IMR-90 (cell line): ENCODE results near the gene WSB2. TPM values are rescaled to one million over a fixed set of nuclear protein-coding genes. Genes with fewer than 3 reads are reported as not detected.

Experiments used
- ATAC-seq: fragments of 200-7000 bp; cut with Tn5 transposase; 2 replicates; pipeline ENCODE4 v1.9.1; 2020; ENCODE audit warnings: low read depth, mild to moderate bottlenecking, moderate library complexity
- BruUV-seq: library from RNA; stranded (reverse); fragments of 400-500 nt; replicated peaks from 2 replicates; lab custom pipeline; 2021; lab: Mats Ljungman, UMichigan
- CTCF ChIA-PET: fragments of 300-600 bp; formaldehyde crosslinking; extraction: SDS; loops from one replicate; lab custom pipeline; 2021; ENCODE audit warnings: antibody characterized with exemption; lab: Yijun Ruan, JAX
- POLR2A ChIA-PET: fragments of 300-600 bp; sonication (Branson Sonifier 250); formaldehyde crosslinking; loops from one replicate; lab custom pipeline; 2022; ENCODE audit warnings: antibody characterized with exemption; ENCODE audit not compliant: unreplicated experiment; lab: Charles Lee
- DNase-seq: peaks from one replicate; pipeline ENCODE4 v3.0.0; 2013
- H2AFZ ChIP-seq: replicated peaks from 2 replicates; pipeline ENCODE3; 2013; ENCODE audit warnings: low read length, mild to moderate bottlenecking; ENCODE audit not compliant: poor library complexity
- H2AK5ac ChIP-seq: 2 replicates; pipeline ENCODE4 v1.6.1; 2013; ENCODE audit warnings: low read depth, low read length, inconsistent platforms
- H2AK9ac ChIP-seq: replicated peaks from 2 replicates; pipeline ENCODE3; 2013; ENCODE audit warnings: mild to moderate bottlenecking, low read depth, low read length, moderate library complexity; ENCODE audit not compliant: poor library complexity
- H2BK120ac ChIP-seq: 2 replicates; pipeline ENCODE4 v1.6.1; 2013; ENCODE audit warnings: low read depth, low read length, inconsistent platforms
- H2BK15ac ChIP-seq: 3 replicates; pipeline ENCODE4 v1.6.1; 2013; ENCODE audit warnings: low read depth, low read length, inconsistent platforms
- H2BK20ac ChIP-seq: 2 replicates; pipeline ENCODE4 v1.6.1; 2013; ENCODE audit warnings: low read depth, mild to moderate bottlenecking, inconsistent platforms, low read length, moderate library complexity
- H2BK5ac ChIP-seq: 2 replicates; pipeline ENCODE4 v1.6.1; 2013; ENCODE audit warnings: mild to moderate bottlenecking, low read depth, low read length, inconsistent platforms; ENCODE audit not compliant: poor library complexity, severe bottlenecking
- H3K14ac ChIP-seq: replicated peaks from 2 replicates; pipeline ENCODE4 v1.6.1; 2013; ENCODE audit warnings: low read depth, low read length, inconsistent platforms
- H3K18ac ChIP-seq: 2 replicates; pipeline ENCODE4 v1.6.1; 2013; ENCODE audit warnings: low read depth, low read length, control low read depth
- H3K23ac ChIP-seq: 2 replicates; pipeline ENCODE4 v1.6.1; 2013; ENCODE audit warnings: low read depth, low read length, inconsistent platforms
- H3K27ac ChIP-seq: 2 replicates; pipeline ENCODE4 v1.5.1; 2013; ENCODE audit warnings: mild to moderate bottlenecking, control low read depth, low read length; ENCODE audit not compliant: insufficient read depth
- H3K27me3 ChIP-seq: 2 replicates; pipeline ENCODE4 v1.6.1; 2013; ENCODE audit warnings: low read length; ENCODE audit not compliant: control insufficient read depth, insufficient read depth
- H3K36me3 ChIP-seq: 2 replicates; pipeline ENCODE4 v1.6.1; 2013; ENCODE audit warnings: low read length, mixed read lengths; ENCODE audit not compliant: control insufficient read depth, insufficient read depth
- H3K4ac ChIP-seq: 2 replicates; pipeline ENCODE4 v1.6.1; 2013; ENCODE audit warnings: low read depth, low read length, inconsistent platforms
- H3K4me1 ChIP-seq: 2 replicates; pipeline ENCODE4 v1.6.1; 2013; ENCODE audit warnings: low read length, mixed read lengths; ENCODE audit not compliant: control insufficient read depth, insufficient read depth
- H3K4me2 ChIP-seq: 2 replicates; pipeline ENCODE4 v1.6.1; 2013; ENCODE audit warnings: low read depth, mild to moderate bottlenecking, control low read depth, low read length, moderate library complexity
- H3K4me3 ChIP-seq: 2 replicates; pipeline ENCODE4 v1.5.1; 2013; ENCODE audit warnings: low read depth, mild to moderate bottlenecking, control low read depth, low read length, moderate library complexity; ENCODE audit not compliant: insufficient read depth
- H3K56ac ChIP-seq: 2 replicates; pipeline ENCODE4 v1.6.1; 2013; ENCODE audit warnings: low read length, inconsistent platforms; ENCODE audit not compliant: insufficient read depth; ENCODE audit errors: extremely low read depth
- H3K79me1 ChIP-seq, 2 experiments: 2 replicates each; pipeline ENCODE4 v1.6.1; 2013; ENCODE audit warnings: low read length in 2 of 2, inconsistent platforms in 1 of 2, low read depth in 1 of 2
- H3K9ac ChIP-seq: 2 replicates; pipeline ENCODE4 v1.6.1; 2013; ENCODE audit warnings: low read depth, low read length, control low read depth
- H3K9me1 ChIP-seq: 2 replicates; pipeline ENCODE4 v1.6.1; 2013; ENCODE audit warnings: low read length, inconsistent platforms; ENCODE audit not compliant: insufficient read depth
- H3K9me3 ChIP-seq: 2 replicates; pipeline ENCODE4 v1.6.1; 2013; ENCODE audit warnings: low read length; ENCODE audit not compliant: control insufficient read depth, insufficient read depth
- H4K20me1 ChIP-seq: 2 replicates; pipeline ENCODE4 v1.6.1; 2013; ENCODE audit warnings: low read length, inconsistent platforms; ENCODE audit not compliant: insufficient read depth
- H4K5ac ChIP-seq: 2 replicates; pipeline ENCODE4 v1.6.1; 2013; ENCODE audit warnings: mild to moderate bottlenecking, low read depth, low read length, control low read depth
- H4K8ac ChIP-seq, 2 experiments: 2 replicates each; pipeline ENCODE4 v1.6.1; 2013; ENCODE audit warnings: low read depth in 2 of 2, low read length in 2 of 2, control low read depth in 1 of 2, inconsistent platforms in 1 of 2
- H4K91ac ChIP-seq: 2 replicates; pipeline ENCODE4 v1.6.1; 2013; ENCODE audit warnings: low read depth, low read length, inconsistent platforms; ENCODE audit not compliant: insufficient read depth
- FOS ChIP-seq: fragments of 150-350 bp; IDR thresholded peaks from 2 replicates; pipeline ENCODE4 v1.6.1; 2016; ENCODE audit warnings: low read depth, low read length
- MXI1 ChIP-seq: IDR thresholded peaks from 2 replicates; pipeline ENCODE4 v1.6.1; 2012; ENCODE audit warnings: low read depth, mild to moderate bottlenecking, low read length, moderate library complexity, borderline replicate concordance
- NFE2L2 ChIP-seq: fragments of 150-350 bp; IDR thresholded peaks from 2 replicates; pipeline ENCODE4 v1.6.1; 2016; ENCODE audit warnings: low read depth, mild to moderate bottlenecking, low read length
- WGBS, 2 experiments: methylation state at CpG; one replicate each; pipeline versions ENCODE4 v1.1.5 to v1.1.7; 2013; ENCODE audit warnings: missing lambda C conversion rate in 2 of 2; ENCODE audit not compliant: insufficient read length in 1 of 2; ENCODE audit errors: extremely low coverage in 2 of 2; 5-methylcytosine and 5-hydroxymethylcytosine counted together
- dilution Hi-C: fragments of 300-500 bp; cut with HindIII; formaldehyde crosslinking; loops from one replicate; pipeline ENCODE4 v1.14.3; 2018; ENCODE audit warnings: low sequenced_read_pairs; ENCODE audit not compliant: unreplicated experiment
- in situ Hi-C: fragments of 300-500 bp; cut with MboI; formaldehyde crosslinking; loops from 3 replicates; pipeline ENCODE4 v1.14.3; 2019; ENCODE audit warnings: low sequenced_read_pairs, inconsistent platforms, mixed read lengths
- intact Hi-C: fragments of 100-400 bp; cut with micrococcal nuclease; formaldehyde crosslinking; loops from 2 replicates; pipeline ENCODE4 v1.10.0; 2022
- polyA plus RNA-seq, 3 experiments: library from polyadenylated mRNA; depleted of rRNA; stranded (reverse); fragments of >200 nt; gene quantifications; 2 replicates each; pipeline ENCODE4 v1.2.3, GENCODE V29; 2012; ENCODE audit warnings: low replicate concordance in 1 of 3
- total RNA-seq: library from RNA; depleted of rRNA; stranded (reverse); fragments of >200 nt; gene quantifications from 2 replicates; pipeline ENCODE4 v1.2.3, GENCODE V29; 2012

WSB2 gene
- total and polyA plus RNA-seq, 2 of the 4 experiments (the other 2 are of a cell fraction) = 92.8 to 180 TPM

DNA sequence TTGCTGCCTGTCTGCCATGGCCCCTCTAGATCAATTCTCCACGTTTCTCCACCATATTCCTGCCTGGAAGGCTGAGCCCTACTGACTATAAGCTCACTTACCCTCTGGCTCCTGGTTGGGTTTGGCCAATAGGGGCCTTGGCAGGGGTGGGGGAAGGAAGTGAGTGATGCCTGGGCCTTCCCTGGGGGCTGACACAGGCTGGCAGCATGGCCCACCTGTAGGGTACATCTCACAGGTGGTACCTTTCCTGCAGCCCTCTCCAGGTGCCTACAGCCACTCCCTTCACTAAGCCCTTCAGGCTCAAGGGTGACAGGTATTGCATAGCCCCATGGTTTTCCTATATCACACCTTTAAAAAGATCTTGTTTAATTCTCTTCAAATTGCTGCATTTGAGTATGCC is 40.9 kb downstream of the WSB2 start:
- H3K18ac ChIP-seq = no peak overlapping the region
- H4K91ac ChIP-seq = no peak overlapping the region
- no peak overlapping the region for H3K4me3 ChIP-seq
- H3K4me1 ChIP-seq = no peaks in the 10 kb centered on the region
- no peak for ATAC-seq
- H3K27ac ChIP-seq = no peak overlapping the region
- H2AK9ac ChIP-seq = no peak overlapping the region
- no peak overlapping the region for H4K5ac ChIP-seq
- no peak overlapping the region for H2AK5ac ChIP-seq
- H2BK5ac ChIP-seq = no peak overlapping the region
- H3K9me3 ChIP-seq = no peaks in the 10 kb centered on the region
- CTCF ChIA-PET = no interaction called here
- no peak overlapping the region for H2BK20ac ChIP-seq
- no peak overlapping the region for H2BK120ac ChIP-seq
- no CpG with 5 or more reads among the region's 1 CpG for WGBS, 2 experiments
- H3K4ac ChIP-seq = no peak overlapping the region
- H3K36me3 ChIP-seq = peaks cover 10% of the 10 kb centered on the region
- no peak overlapping the region for H3K9ac ChIP-seq
- H2AFZ ChIP-seq = no peak overlapping the region
- H3K23ac ChIP-seq = no peak overlapping the region
- no peak overlapping the region for H2BK15ac ChIP-seq
- no peak overlapping the region for H3K56ac ChIP-seq
- no peaks in the 10 kb centered on the region for H4K20me1 ChIP-seq
- POLR2A ChIA-PET = no interaction called here
- no TSS peak for BruUV-seq
- H3K4me2 ChIP-seq = no peak overlapping the region
- intact Hi-C loops (no loop called here), in situ Hi-C loops (no loop called here), dilution Hi-C loops (no loop called here)
- H4K8ac ChIP-seq = no peak overlapping the region
- no peaks in the 10 kb centered on the region for H3K27me3 ChIP-seq
- TF ChIP-seq FOS (no peak), NFE2L2 (no peak), MXI1 (no peak)
- H3K14ac ChIP-seq = no peak overlapping the region
- H3K9me1 ChIP-seq = no peaks in the 10 kb centered on the region
- peaks cover 10% of the 10 kb centered on the region in 2 experiments for H3K79me1 ChIP-seq
- DNase-seq = no peak
